NCI-H748 treated with DMSO at 0.1 percent for 48 hours (cell line): Measurements from ENCODE around the gene ETV5.
"Not testable (repeated sequence)": the region's sequence is repeated elsewhere in the genome, so short reads cannot be mapped to it uniquely, and the experiment has no call there.

Experiments used
- DNase-seq: peaks from one replicate; lab custom pipeline; 2025; lab: John Stamatoyannopoulos, UW

Gene ETV5

DNA sequence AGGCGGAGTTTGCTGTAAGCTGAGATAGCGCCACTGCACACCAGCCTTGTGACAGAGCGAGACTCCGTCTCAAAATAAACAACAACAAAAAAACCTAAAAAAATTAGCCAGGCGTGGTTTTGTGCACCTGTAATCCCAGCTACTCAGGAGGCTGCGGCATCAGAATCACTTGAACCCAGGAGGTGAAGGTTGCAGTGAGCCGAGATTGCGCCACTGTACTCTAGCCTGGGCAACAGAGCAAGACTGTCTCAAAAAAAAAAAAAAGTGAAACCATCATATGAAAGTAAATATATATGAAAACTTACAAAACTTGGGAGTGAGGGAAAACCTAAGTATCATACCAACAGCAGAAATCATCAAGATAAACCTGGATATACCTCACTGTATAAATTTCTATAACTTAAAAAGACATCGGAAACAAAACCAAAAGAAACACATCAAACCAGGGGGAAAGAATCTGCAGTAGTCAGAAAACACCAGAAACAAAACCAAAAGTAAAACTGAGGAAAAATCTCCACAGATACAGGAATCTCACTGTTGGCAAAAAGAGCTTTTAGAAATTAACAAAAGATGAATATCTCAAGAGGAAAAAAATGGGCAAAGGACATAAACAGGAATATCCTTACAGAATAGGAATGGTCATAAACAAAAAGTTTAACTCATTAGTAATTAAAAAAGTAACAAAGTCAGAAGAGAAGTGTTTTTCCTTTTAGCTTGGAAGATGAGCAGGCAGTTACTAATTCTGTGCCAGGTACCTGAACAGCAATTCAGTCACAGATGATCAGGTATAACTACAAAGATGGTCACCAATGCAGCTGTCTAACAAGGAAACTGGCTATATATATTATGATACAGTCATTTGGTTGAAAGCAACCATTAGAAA lies 41.3 kb downstream of the ETV5 start:
- no peak for DNase-seq

DNA sequence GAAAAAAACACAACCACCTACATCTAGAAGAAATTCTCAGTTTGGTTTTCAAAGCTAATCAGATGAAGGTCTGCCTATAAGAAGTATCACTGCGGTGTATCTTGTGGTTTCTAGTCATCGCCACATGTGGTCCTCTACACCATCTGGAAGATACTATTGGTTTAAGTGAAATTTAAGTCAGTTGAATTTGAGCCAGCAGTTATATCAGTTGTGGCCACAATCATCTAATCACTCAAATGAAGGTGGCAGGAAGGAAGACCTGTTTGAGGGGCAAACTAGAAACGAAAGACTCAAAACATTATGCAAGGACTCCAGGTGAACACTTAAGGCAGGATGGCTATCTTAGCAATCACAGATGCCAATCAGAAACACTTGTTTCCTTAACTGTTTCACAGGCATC lies 48.7 kb downstream of the ETV5 start:
- DNase-seq = no peak

DNA sequence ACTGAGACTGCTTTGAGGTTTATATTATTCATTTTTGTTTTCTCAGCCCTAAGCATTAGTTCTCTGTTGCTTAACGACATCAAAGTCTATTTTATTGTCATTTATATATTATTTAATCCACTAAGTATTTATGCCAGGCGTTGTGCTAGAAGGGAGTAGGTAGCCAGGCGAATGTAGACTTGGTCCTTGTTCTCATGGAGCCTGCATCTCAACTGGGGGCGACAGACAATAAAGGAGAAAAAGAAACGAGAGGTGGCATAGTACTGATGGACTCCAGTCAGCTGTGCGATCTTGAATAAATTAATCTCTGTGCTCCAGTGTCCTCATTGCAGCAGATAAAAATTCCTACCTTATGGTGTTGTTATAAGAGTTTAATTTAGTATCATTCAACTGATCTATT lies 49.7 kb downstream of the ETV5 start:
- DNase-seq = no peak

DNA sequence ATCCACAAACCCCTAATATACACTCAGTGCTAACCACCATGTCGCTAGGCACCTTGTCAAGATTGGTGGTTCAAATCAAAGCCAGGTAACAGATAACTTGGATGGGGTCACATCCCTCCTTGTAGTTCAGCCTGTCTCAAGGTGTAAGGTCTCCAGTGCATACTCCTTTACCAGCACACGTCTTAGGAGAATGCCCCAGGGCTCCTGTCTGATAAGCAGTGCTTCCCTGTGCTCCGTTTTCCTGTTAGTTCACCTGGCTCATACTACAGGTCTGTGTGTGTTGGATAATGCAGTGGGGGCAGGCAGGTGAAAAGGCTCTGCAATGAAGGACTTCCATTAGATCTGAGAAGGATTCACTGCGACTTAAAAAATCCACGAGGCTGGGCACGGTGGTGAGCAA lies 50.7 kb downstream of the ETV5 start:
- DNase-seq = no peak

DNA sequence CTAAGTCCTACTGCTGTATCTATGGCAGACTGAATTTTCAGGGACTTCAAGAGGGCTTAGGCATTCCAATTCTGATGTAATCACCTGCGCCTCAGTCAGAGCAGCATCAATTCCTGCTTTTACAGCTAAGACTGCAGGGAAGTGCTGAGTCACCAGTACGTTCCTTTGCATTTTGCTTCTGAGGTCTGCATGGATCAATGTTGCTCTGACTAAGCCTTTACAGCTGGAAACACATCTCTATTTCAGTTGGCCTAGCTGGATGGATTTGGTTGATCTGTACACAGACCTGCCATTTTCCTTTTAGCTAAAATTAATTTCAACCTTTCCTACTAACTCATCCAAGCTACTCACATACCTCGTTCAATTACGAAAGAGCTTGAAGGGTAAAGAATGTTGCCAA lies 51.3 kb downstream of the ETV5 start:
- no peak for DNase-seq

DNA sequence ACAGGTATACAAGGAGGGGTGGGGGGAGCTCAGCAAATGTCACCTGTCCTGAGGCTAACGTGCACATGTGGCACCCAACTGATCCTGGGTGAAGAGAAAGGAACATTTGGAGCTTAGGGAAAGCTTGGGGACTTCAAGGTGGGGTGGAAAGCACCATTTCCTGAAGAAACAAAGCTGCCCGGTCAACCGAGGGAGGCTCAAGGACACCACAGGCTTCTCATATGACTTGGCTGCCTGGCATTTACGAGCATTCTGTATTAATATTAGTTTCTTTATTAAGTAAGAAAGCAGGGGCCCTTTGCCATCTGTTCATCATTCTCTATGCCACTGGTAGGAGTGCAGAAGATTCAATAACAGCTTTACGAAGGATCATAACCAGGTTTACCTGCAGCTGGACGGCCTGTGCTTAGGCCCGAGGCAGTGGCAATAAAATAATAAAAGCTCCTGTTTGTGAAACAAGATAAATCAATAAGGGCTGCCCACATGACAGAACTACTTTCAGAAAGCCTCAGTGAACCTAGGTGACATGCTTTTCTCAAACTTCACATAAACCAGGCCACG lies 54.0 kb downstream of the ETV5 start:
- no peak for DNase-seq

DNA sequence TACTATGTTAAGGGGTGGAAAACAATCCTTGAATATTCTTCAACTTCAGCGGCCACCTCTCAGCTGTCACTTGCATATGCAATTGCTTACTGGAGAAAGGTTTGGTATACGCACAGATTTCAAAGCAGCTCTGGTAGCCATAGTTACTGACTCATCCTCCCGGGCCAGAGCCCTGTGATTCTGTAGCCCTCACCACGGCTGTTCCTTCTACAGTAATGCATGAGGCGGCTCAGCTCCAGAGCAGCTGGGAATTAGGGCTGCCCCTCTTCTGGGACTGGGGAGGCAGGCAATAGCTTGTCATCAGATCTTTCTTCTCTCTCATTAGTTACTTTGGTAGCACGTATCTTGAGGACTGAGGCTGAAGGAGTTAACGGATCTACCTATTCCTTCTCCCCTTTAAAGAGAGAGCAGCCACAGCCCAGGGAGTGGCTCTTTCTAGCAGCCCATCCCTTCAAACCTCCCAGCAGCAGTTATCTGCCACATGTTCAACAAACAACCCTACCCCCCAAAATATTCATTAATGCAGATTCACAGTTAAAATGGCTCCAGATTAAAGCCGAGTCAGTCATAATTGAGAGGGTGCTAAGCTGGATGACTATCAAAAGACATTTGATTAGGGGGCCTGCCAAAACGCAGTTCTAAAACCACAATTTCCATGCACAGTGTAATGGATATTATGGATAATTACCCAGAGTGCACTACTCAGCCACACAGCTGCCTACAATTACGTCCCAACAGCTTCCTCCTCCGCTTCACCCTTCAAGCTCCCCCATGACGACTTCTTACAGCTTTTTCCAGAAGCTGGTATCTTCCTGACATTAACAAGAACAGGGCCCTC lies 54.7 kb downstream of the ETV5 start:
- no peak for DNase-seq

DNA sequence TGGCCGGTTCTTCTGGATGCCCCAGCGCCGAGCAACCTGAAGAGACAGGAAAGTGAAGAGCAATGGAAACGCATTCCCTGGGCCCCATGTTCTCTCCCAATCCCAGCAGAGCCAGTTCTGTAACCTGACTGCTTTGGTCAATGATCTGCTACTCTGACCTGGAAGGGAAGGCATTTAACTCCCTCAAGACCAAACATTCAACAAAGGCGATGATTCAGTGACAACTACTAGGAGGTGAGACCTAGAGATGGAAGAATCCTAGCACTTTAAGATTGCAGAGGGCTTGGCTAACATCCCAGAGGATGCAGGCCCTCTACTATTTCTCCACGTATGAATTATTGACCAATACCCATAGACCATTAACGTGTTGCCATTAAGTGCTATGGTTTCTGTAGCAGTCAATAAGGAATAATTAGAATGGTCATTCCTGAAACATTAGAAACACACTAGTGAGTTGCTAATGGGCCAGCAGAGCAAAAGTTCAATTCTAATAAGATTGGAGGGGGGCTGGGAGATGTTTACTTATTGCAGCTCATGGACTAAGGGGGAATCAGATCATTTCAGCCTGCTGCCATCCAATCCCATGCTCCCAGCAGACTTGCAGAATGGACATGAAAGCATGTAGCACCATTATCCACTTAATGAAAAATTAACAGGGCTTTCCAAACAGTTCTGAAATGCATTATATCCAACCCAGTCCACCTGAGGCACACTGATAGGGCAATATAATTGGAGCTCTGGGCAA lies 56.6 kb downstream of the ETV5 start:
- DNase-seq = no peak

DNA sequence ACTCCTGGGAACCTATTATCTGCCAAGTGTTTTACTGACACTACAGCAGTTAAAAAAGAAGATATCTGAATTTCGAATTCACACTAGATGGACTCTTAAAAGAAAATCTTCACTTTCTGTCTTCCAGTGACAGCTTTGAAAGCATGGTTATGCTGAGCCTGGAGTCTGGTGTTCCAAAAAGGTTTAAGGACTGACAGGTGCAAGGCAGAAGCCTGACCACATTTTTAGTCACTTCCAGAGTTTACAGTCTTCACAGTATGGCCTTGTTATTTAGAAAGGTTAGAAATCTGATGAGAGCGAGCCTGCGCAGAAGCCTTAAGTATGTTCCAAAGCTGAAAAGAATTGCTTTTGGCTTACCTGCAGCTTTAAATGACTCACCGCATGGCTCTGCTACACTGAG lies 59.9 kb downstream of the ETV5 start:
- no peak for DNase-seq

DNA sequence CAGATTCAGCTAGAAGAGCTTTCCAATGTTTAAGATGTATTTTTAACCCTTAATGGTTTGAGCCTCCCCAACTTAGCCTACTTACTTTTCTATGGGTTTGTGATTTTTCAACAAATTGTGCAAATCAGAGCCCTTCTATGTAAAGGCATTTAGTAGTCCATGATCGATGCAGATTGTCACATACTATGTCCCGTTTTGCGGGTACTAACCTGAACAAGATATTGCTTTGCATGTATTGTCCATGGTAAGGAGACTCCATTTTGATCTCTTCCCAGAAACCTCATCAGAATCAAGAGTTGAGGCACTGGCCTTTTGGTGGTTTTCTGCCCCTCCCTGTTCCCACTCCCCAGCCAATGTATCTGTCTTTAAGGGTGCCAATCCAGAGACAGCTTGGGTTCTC lies 60.8 kb downstream of the ETV5 start:
- DNase-seq = no peak

DNA sequence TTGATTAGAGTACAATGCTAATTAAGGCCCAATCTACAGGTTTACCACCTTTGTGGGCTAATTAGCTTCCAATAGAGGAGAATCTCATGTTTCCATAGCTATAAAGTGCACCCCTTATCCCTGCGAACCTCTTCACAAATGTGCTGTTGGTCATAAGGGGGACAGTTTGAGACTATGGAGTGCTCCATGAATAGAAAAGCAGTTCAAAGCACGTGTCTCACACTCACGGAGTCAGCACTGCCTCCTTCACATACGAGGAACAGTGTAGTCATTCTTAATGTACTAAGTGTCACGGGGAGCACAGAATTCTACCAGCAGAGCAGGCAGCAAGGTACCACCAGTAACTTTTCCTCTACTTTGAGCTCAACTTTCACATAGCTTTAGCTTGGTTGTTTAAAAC lies 62.1 kb downstream of the ETV5 start:
- DNase-seq = no peak

DNA sequence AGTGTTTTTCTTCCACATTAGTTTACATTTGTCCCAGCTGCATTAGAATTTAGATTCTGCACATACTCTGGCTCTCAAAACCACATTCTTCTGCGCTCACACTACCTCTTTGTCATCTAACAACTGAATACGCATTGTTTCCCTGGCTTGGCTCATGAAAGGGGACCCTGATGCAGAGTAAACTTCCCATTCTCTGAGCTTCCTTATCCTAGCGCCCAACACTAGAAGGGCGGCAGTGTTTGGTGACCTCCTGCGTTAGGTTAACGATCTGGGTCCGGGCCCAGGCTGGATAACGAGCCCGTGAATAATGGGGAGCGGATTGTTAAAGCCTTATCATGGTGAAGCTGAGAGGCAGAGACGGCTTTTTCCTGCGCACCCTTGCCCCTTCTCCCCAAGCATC lies 63.9 kb downstream of the ETV5 start:
- no peak for DNase-seq

DNA sequence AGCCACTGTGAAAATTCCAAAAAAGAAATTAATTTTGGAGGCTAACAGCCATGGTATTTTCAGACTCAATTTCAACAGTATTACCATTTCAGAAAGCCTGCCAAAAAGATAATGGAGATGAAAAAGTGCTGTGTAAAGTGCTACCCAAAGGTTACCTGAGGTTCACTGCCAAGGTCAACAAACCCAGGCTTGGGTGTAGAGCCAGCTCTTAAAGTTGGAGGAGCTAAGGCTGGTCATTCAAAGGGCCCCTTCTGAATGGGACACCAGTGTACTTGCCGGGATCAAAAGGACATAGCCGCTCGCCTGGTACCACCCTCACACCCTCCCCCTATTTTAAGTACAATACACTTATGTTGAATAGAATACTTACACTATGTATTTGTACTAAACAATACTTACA lies 64.5 kb downstream of the ETV5 start:
- no peak for DNase-seq

DNA sequence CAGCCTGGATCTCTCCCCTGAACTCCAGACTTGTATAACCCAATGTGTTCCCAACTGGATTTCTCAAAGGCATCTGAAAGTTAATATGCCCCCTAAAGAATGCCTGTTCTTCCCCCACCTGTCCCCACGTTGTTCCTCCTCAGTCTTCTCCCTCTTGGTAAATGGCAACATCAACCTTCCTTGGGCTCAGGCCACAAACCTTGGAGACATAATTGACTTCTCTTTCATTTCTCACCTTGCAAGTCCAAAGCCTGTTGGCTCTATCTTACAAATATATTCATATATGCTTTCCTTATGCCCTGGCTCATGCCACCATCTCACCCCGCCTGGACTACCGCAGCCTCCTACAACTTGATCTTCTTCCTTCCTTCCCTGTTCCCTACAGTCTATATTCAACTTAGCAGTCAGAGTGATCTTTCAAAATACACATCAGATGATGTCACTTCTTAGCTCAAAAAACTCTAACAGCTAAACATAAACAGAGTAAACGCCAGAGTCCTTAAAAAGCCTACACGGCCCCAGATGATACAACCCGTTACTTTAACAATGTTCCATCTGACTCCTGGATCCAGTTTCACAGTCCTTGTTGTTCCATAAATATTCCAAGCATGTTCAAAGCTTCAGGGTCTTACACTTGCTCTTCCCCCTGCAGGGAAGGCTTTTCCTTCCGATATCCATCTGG lies 66.2 kb downstream of the ETV5 start:
- no peak for DNase-seq

DNA sequence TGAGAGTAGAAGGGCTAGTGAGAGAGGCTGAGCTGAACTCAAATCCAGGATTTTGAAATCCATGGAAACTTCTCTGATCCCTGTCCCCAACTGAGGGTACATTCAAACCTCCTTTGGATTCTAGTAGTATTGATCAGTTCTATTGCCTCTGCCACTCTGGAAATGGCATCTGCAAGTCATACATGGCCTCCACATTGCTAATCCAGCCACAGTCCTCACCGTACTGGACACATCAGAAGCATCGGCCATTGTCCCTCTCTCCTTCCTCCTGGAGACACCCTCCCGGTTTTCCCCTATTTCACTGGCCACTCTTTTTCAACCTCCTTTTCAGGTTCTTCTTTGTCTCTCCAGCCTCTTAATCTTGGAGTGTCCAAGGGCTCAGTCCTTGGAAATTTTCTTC lies 66.9 kb downstream of the ETV5 start:
- no peak for DNase-seq

DNA sequence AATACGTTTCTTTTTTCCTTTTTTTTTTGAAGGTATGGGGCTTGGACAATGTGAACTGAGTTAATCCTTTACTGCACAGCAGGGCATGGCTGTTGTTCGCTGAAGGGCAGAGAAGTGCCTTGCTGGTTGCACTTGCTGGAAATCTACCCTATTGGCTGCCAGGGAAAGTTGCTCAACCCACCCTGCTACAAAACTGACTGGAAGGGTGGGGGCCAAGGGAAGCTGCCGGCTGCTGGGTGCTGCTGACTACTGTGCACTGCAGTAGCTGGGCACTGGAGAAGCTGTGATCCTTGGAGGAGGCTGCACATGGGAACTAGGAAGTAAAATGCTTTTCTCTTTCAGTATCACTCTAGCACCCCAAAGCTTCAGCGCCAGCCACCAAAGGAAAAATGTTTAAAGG lies 70.5 kb downstream of the ETV5 start:
- DNase-seq = no peak

DNA sequence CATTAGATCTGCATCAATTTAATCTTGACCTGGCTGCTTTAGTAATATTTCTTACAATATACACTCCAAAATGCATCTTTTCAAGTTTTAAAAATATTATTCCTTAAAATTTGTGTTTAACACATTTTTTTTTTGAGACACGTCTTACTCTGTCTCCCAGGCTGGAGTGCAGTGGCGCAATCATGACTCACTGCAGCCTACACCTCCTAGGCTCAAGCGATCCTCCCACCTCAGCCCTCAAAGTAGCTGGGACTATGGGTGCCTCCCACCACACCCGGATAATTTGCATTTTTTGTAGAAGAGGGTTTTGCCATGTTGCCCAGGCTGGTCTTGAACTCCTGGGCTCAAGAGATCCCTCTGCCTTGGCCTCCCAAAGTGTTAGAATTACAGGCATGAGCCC lies 73.6 kb downstream of the ETV5 start:
- no peak for DNase-seq

DNA sequence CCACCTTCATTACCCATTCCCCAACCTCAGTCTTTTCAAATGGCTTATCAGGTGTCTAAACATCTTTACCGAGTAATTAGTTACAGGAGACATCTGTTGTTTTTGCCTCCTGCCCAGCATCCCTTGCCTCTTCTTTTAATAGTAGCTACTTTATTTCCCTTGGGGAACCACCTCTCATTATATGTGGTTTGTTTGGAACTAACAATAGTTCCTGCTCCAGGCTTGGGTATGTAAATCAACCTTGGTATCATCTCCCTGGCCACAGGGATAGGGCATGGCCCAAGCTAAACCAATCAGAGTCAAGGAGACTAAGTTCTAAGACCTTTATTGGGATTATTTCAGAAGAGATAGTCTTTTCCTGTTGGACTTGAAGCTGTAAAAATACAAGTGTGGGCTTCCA lies 76.6 kb downstream of the ETV5 start:
- DNase-seq = no peak

DNA sequence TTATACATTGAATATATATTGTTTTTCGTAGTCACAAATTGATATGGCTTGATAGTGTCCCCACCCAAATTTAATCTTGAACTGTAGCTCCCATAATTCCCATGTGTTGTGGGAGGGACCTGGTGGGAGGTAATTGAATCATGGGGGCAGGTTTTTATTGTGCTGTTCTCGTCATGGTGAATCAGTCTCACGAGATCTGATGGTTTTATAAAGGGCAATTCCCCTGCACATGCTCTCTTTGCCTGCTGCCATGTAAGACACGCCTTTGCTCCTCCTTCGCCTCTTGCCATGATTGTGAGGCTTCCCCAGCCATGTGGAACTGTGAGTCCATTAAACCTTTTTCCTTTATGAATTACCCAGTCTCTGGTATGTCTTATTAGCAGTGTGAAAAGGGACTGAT lies 82.9 kb downstream of the ETV5 start:
- DNase-seq = not testable (repeated sequence)

DNA sequence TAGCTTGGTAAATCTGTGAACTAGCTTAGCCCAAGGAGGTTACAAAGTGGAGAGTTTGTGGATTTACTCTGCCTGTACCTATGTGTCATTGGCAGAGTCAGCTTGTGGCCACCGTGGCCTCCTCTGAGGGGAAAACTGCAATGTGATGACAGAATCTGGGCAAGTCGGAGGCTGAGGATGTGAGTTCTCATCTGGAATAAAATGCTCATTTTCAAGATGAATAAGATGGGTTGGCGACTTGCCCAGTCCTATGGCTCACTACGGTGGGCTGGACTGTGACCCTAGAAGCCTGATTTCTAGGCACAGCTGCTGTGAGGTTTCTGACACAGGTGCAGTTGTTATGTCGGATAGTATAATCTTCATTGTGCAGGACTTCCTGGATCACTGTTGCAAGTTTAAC lies 83.7 kb downstream of the ETV5 start:
- DNase-seq = no peak

DNA sequence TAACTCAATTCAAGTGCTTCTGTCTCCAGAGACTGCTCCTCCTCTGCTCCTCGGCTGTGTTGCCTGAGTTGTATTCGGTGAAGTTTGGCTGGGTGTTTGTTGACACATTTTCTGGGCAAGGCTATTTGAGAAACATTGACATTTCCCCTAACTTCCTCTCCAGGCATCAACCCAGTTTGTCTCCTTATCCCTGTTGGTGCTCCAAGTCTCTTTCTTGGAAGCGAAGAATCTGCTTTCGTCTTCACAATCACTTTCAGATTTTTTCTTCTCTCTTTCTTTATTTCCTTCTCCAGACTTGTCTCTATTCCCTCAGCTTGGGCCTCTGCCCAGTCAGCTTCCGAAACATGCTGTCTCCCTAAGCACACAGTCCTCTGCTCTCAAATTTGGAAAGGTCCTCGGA lies 84.7 kb downstream of the ETV5 start:
- DNase-seq = no peak

DNA sequence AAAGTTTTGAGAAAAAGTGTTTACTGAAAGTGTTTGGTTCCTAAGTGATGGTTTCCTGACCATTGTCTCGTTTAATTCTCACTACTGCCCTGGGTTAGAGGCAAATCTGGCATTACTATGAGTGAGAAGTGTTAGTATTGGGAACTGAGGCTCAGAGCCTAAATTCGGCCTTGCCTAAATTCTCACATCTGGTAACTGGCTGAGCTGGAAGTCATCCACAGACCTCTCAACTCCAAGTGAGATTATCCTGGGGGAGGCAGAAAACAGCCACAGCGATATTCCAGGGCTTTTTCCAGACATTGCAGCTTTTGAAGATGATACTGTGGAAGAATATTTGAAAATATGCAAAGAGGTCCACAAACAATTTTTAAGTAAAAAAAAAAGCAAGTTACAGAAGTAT lies 86.0 kb downstream of the ETV5 start:
- no peak for DNase-seq
